PFSK-1 (cell line): ENCODE measurements around the gene MAPRE2.

Experiments used
- SIN3A ChIP-seq: IDR thresholded peaks from 2 replicates; pipeline ENCODE4 v1.6.1; 2012; ENCODE audit warnings: mild to moderate bottlenecking, low read length, moderate library complexity, borderline replicate concordance; ENCODE audit not compliant: insufficient read depth
- TAF1 ChIP-seq: IDR thresholded peaks from 2 replicates; pipeline ENCODE4 v1.6.1; 2012; ENCODE audit warnings: low read length, control low read depth, borderline replicate concordance; ENCODE audit not compliant: insufficient read depth

- TF ChIP-seq TAF1: no peak
- TF ChIP-seq SIN3A: no peak
Measured at GRCh38 chr18:35096677-35097011, 55.4 kb downstream of the MAPRE2 start.
